Raji (cell line): Measurements from ENCODE around the gene PTPMT1.

Experiments
- POLR2A ChIP-seq: IDR thresholded peaks from 2 replicates; pipeline ENCODE4 v1.6.1; 2011; ENCODE audit warnings: low read depth, low read length, control low read depth; ENCODE audit not compliant: insufficient read depth

Gene PTPMT1

GRCh38 chr11:47538741-47539565 lies 26.4 kb upstream of the PTPMT1 start:
- no peak for TF ChIP-seq POLR2A

- TF ChIP-seq POLR2A: no peak
These were observed 25.7 kb upstream of the PTPMT1 start for GRCh38 chr11:47539681-47540039.

- no peak for TF ChIP-seq POLR2A
These were observed 24.3 kb upstream of the PTPMT1 start for GRCh38 chr11:47541070-47541469.

- no peak for TF ChIP-seq POLR2A
These were observed 20.1 kb upstream of the PTPMT1 start for GRCh38 chr11:47545298-47545697.

- TF ChIP-seq POLR2A: no peak
These were observed 14.9 kb upstream of the PTPMT1 start for GRCh38 chr11:47550288-47551047.

GRCh38 chr11:47551086-47551485 lies 14.3 kb upstream of the PTPMT1 start:
- no peak for TF ChIP-seq POLR2A

GRCh38 chr11:47552056-47552565 lies 13.3 kb upstream of the PTPMT1 start:
- TF ChIP-seq POLR2A: 0 out of 2 replicates have a peak, but pooled peaks have one; percentile 5

- TF ChIP-seq POLR2A: peak; percentile 73
These were observed 12.6 kb upstream of the PTPMT1 start, which contains the start of gene CELF1 for GRCh38 chr11:47552566-47553405. Gene CELF1 (minus strand): TSS chr11:47553132. CDS start chr11:47499523, 53,609 bp downstream.

GRCh38 chr11:47553406-47553743 lies 12.0 kb upstream of the PTPMT1 start:
- TF ChIP-seq POLR2A: no peak

- TF ChIP-seq POLR2A: no peak
These were observed 6.7 kb upstream of the PTPMT1 start for GRCh38 chr11:47558695-47559094.

- TF ChIP-seq POLR2A: no peak
These were observed 5.0 kb upstream of the PTPMT1 start for GRCh38 chr11:47560426-47560825.

GRCh38 chr11:47564933-47565339 lies 463 bp upstream of the PTPMT1 start:
- no peak for TF ChIP-seq POLR2A

- no peak for TF ChIP-seq POLR2A
These were observed 825 bp downstream of the PTPMT1 start for GRCh38 chr11:47566149-47566698.

GRCh38 chr11:47569646-47570045 lies 4.2 kb downstream of the PTPMT1 start:
- no peak for TF ChIP-seq POLR2A
